ENCODE measurements around the gene DDX1. TPM values are rescaled to one million over a fixed set of nuclear protein-coding genes. Genes with fewer than 3 reads are reported as not detected.

Gene DDX1
- total RNA-seq, 4 donors from 2014 or later: 48.7 to 60.0 (median 55.1) TPM

- DNase-seq (ENCODE audit: low spot score) (no peak), ATAC-seq (ENCODE audit: low FRiP score) (no peak)
- no peak for TF ChIP-seq CTCF (IDR thresholded peaks at IDR 0.05)
These were observed 50.5 kb downstream of the DDX1 start for GRCh38 chr2:15642011-15642814.

- ATAC-seq (ENCODE audit: low FRiP score): no peak
These were observed 51.3 kb downstream of the DDX1 start for GRCh38 chr2:15642815-15643500.

GRCh38 chr2:15643791-15644585 lies 52.3 kb downstream of the DDX1 start:
- no peak for DNase-seq (ENCODE audit: low spot score)
- no peak for ATAC-seq (ENCODE audit: low FRiP score)
- TF ChIP-seq CTCF (IDR thresholded peaks at IDR 0.05): no peak

More at GRCh38 chr2:15642815-15643500, 51.3 kb downstream of the DDX1 start:
- no peak for TF ChIP-seq CTCF (IDR thresholded peaks at IDR 0.05)
- no peak for DNase-seq (ENCODE audit: low spot score)

GRCh38 chr2:15645300-15645699 lies 53.6 kb downstream of the DDX1 start:
- no peak for DNase-seq (ENCODE audit: low spot score)
- TF ChIP-seq CTCF (IDR thresholded peaks at IDR 0.05): no peak
- ATAC-seq (ENCODE audit: low FRiP score): no peak

- no peak for TF ChIP-seq CTCF (IDR thresholded peaks at IDR 0.05)
- no peak for DNase-seq (ENCODE audit: low spot score)
- no peak for ATAC-seq (ENCODE audit: low FRiP score)
These were observed 54.2 kb downstream of the DDX1 start for GRCh38 chr2:15645720-15646385.

GRCh38 chr2:15646661-15647060 lies 55.0 kb downstream of the DDX1 start:
- ATAC-seq (ENCODE audit: low FRiP score) (no peak), DNase-seq (ENCODE audit: low spot score) (no peak)
- TF ChIP-seq CTCF (IDR thresholded peaks at IDR 0.05): no peak

All from omental fat pad (tissue), 4 donors.